HG03521 (cell line): ENCODE results near the gene TANK.
"Not testable (repeated sequence)": the region's sequence is repeated elsewhere in the genome, so short reads cannot be mapped to it uniquely, and the experiment has no call there.

Experiments
- ATAC-seq: cut with Tn5 transposase; IDR thresholded peaks from one replicate; pipeline ENCODE4 v1.9.1; 2021; ENCODE audit warnings: mild to moderate bottlenecking, moderate library complexity; ENCODE audit not compliant: unreplicated experiment

Gene TANK

GRCh38 chr2:161166538-161167409 lies 6.5 kb downstream of the TANK start:
- peak; percentile 78 for ATAC-seq

- no peak for ATAC-seq
Measured at GRCh38 chr2:161169335-161169734, 9.1 kb downstream of the TANK start.

- ATAC-seq: no peak
Measured at GRCh38 chr2:161170377-161170776, 10.1 kb downstream of the TANK start.

GRCh38 chr2:161170958-161171932 lies 11.0 kb downstream of the TANK start:
- ATAC-seq: no peak

- ATAC-seq: peak; percentile 49
Measured at GRCh38 chr2:161172901-161173540, 12.8 kb downstream of the TANK start.

GRCh38 chr2:161173541-161174194 lies 13.4 kb downstream of the TANK start:
- ATAC-seq: no peak

GRCh38 chr2:161177969-161178368 lies 17.7 kb downstream of the TANK start:
- ATAC-seq: no peak

GRCh38 chr2:161178756-161179155 lies 18.5 kb downstream of the TANK start:
- ATAC-seq: no peak

- no peak for ATAC-seq
Measured at GRCh38 chr2:161190050-161190449, 29.8 kb downstream of the TANK start.

- ATAC-seq: not testable (repeated sequence)
Measured at GRCh38 chr2:161195602-161196001, 35.4 kb downstream of the TANK start.

- peak; percentile 54 for ATAC-seq
Measured at GRCh38 chr2:161199912-161200701, 39.9 kb downstream of the TANK start.

GRCh38 chr2:161204846-161205245 lies 44.6 kb downstream of the TANK start:
- ATAC-seq: no peak

GRCh38 chr2:161206471-161207032 lies 46.3 kb downstream of the TANK start:
- ATAC-seq: no peak

GRCh38 chr2:161207941-161208340 lies 47.7 kb downstream of the TANK start:
- ATAC-seq: no peak

GRCh38 chr2:161208527-161209139 lies 48.4 kb downstream of the TANK start:
- ATAC-seq: no peak

- ATAC-seq: no peak
Measured at GRCh38 chr2:161209902-161210301, 49.7 kb downstream of the TANK start.

GRCh38 chr2:161217597-161218185 lies 57.5 kb downstream of the TANK start:
- no peak for ATAC-seq

GRCh38 chr2:161219211-161219610 lies 59.0 kb downstream of the TANK start:
- no peak for ATAC-seq
